ENCODE measurements around the gene ATXN2L. TPM values are rescaled to one million over a fixed set of nuclear protein-coding genes. Genes with fewer than 3 reads are reported as not detected.

ATXN2L gene
- total RNA-seq, 1 donor from 2014 or later = 21.4 TPM

DNA sequence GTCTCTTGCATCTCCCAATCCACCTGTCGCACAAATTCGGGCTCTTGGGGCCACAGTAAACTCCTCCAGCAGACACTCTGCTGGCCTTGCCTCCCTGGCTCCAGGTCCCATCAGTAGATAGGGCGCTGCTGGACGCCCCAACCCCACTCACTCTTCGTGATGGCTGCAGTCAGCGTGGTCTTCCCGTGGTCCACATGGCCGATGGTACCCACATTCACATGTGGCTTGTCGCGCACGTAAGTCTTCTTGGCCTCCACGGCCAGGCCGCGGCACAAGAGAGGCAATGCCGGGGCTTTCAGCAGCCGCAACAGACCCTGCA lies 22.9 kb downstream of the ATXN2L start:
- no peak for TF ChIP-seq EZH2phosphoT487 (IDR thresholded peaks at IDR 0.05)
- TF ChIP-seq, protein P1, sequence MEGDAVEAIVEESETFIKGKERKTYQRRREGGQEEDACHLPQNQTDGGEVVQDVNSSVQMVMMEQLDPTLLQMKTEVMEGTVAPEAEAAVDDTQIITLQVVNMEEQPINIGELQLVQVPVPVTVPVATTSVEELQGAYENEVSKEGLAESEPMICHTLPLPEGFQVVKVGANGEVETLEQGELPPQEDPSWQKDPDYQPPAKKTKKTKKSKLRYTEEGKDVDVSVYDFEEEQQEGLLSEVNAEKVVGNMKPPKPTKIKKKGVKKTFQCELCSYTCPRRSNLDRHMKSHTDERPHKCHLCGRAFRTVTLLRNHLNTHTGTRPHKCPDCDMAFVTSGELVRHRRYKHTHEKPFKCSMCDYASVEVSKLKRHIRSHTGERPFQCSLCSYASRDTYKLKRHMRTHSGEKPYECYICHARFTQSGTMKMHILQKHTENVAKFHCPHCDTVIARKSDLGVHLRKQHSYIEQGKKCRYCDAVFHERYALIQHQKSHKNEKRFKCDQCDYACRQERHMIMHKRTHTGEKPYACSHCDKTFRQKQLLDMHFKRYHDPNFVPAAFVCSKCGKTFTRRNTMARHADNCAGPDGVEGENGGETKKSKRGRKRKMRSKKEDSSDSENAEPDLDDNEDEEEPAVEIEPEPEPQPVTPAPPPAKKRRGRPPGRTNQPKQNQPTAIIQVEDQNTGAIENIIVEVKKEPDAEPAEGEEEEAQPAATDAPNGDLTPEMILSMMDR (IDR thresholded peaks at IDR 0.05) = no peak
- TF ChIP-seq EZH2 (IDR thresholded peaks at IDR 0.05) = no peak
- H3K36me3 ChIP-seq = no peaks in the 10 kb centered on the region
- H3K4me1 Mint-ChIP-seq = peaks cover 17% of the 10 kb centered on the region

DNA sequence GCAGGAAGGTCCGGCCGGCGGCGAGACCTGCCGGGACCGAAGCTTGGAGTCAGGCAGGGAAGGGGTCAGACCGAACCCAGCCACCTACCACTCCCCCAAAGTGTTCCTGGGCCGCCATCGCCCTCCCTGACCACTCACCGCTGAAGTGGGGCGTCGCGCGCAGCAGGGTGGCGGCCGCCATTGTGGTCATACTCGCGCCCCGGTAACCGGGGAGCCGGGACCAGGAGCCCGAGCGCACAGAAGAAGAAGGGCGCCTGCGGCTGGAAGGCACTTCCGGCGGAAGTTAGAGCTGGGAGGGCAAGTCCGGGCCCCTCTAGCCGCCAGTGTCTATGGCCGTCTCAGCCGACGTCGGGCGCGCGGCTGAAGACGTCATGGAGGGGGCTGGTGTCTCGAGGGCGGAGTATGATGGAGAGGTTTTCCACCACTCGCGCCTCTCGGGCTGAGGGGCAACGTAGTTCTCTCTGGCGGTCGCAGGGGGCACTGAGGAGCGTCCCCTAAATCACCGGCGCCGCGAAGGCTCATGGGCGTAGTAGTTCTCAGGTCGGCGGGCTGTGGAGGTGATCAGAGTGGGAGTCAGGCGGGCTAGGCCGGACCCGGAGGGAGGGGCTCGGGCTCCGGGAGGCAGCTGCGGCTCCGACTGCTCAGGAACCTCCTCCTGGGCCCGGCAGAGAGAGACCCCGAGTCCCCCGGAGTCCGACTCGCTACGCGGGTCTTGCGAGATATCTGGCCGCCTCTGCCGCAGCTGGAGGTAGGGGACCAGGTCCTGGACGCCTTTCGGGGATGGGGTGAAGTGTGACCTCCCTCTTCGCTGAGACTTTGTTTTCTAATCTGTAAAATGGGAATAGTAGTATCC lies 23.5 kb downstream of the ATXN2L start, which contains the start of gene TUFM:
TUFM (minus strand) TSS at position 269 of the 853 bp plus-strand sequence; CDS start at position 190, 79 bp downstream.
- Mint-ChIP-seq H3K9me3 (no peaks in the 10 kb centered on the region), H3K4me3 (peak within 1 kb of the TSS; percentile 94), H3K27ac (peak within 1 kb of the TSS; percentile 94), H3K4me1 (peaks cover 17% of the 10 kb centered on the region), H3K36me3 (peaks cover 15% of the 10 kb centered on the region), H3K27me3 (ENCODE audit: insufficient read depth, low read depth) (peaks cover 8% of the 10 kb centered on the region)
- TF ChIP-seq, protein P1 (IDR thresholded peaks at IDR 0.05) = peak; percentile 70
- no peak for TF ChIP-seq EZH2 (IDR thresholded peaks at IDR 0.05)
- Histone ChIP-seq H3K27ac (no peak within 1 kb of the TSS), H2AFZ (replicated peaks) (peak within 1 kb of the TSS; percentile 89), H3F3A (ENCODE audit: low read depth) (peaks cover 32% of the 10 kb centered on the region), H3K4me3 (peak within 1 kb of the TSS; percentile 75), H3K36me3 (no peaks in the 10 kb centered on the region), H4K20me1 (ENCODE audit: low read depth) (no peaks in the 10 kb centered on the region), H3K27me3 (no peaks in the 10 kb centered on the region), H3K4me1 (no peaks in the 10 kb centered on the region), H3K9ac (peak within 1 kb of the TSS; percentile 82), H3K4me2 (peak within 1 kb of the TSS; percentile 91), H3K9me3 (ENCODE audit: low read depth) (no peaks in the 10 kb centered on the region), H3K79me2 (ENCODE audit: low read depth) (peaks cover 28% of the 10 kb centered on the region)
- peak; percentile 99 for DNase-seq (ENCODE audit: low spot score)

More for the DNA sequence above, 22.9 kb downstream of the ATXN2L start:
- H2AFZ ChIP-seq (replicated peaks) = peak overlapping the region; percentile 17
- H3K4me1 ChIP-seq = no peaks in the 10 kb centered on the region
- no peak overlapping the region for H3K27ac ChIP-seq
- no peak for DNase-seq (ENCODE audit: low spot score)
- H3K9ac ChIP-seq = peak overlapping the region; percentile 82
- H3K9me3 ChIP-seq (ENCODE audit: low read depth) = no peaks in the 10 kb centered on the region
- Mint-ChIP-seq H3K27me3 (ENCODE audit: insufficient read depth, low read depth) (peaks cover 8% of the 10 kb centered on the region), H3K9me3 (no peaks in the 10 kb centered on the region), H3K27ac (peak overlapping the region; percentile 79), H3K4me3 (peak overlapping the region; percentile 94), H3K36me3 (peaks cover 15% of the 10 kb centered on the region)
- H3K4me2 ChIP-seq = peak overlapping the region; percentile 91
- H4K20me1 ChIP-seq (ENCODE audit: low read depth) = no peaks in the 10 kb centered on the region
- H3K4me3 ChIP-seq = peak overlapping the region; percentile 75
- peaks cover 28% of the 10 kb centered on the region for H3K79me2 ChIP-seq (ENCODE audit: low read depth)
- H3K27me3 ChIP-seq = no peaks in the 10 kb centered on the region
- peaks cover 35% of the 10 kb centered on the region for H3F3A ChIP-seq (ENCODE audit: low read depth)

DNA sequence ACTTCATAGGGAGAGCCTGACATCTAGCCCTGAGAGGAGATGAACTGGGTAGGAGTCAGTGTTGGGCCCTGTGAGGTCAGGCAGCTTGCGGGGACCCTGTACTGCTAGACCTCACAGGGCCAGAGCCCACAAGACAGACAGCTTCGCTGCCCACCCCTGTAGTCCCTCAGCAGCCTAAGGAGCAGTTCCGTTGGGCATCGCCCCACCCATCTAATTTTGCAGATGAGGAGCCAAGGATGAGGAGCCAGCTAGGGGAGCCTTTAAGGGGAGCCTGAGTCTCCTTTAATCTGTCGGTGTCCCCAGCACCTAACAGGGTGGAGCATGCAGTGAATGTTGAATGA lies 24.1 kb downstream of the ATXN2L start:
- Histone ChIP-seq H3K36me3 (no peaks in the 10 kb centered on the region), H3K27ac (no peak overlapping the region), H2AFZ (replicated peaks) (peak overlapping the region; percentile 89), H3F3A (ENCODE audit: low read depth) (peaks cover 32% of the 10 kb centered on the region), H3K4me2 (peak overlapping the region; percentile 84), H3K79me2 (ENCODE audit: low read depth) (peaks cover 28% of the 10 kb centered on the region), H3K9me3 (ENCODE audit: low read depth) (no peaks in the 10 kb centered on the region), H4K20me1 (ENCODE audit: low read depth) (no peaks in the 10 kb centered on the region), H3K4me3 (peak overlapping the region; percentile 75), H3K27me3 (no peaks in the 10 kb centered on the region), H3K4me1 (no peaks in the 10 kb centered on the region), H3K9ac (peak overlapping the region; percentile 76)
- Mint-ChIP-seq H3K27ac (peak overlapping the region; percentile 83), H3K27me3 (ENCODE audit: insufficient read depth, low read depth) (peaks cover 8% of the 10 kb centered on the region), H3K4me1 (peaks cover 17% of the 10 kb centered on the region), H3K4me3 (peak overlapping the region; percentile 94), H3K9me3 (no peaks in the 10 kb centered on the region), H3K36me3 (peaks cover 15% of the 10 kb centered on the region)
- DNase-seq (ENCODE audit: low spot score) = peak; percentile 21
- TF ChIP-seq EZH2phosphoT487 (IDR thresholded peaks at IDR 0.05) (no peak), EZH2 (IDR thresholded peaks at IDR 0.05) (no peak)
- TF ChIP-seq, protein P1 (IDR thresholded peaks at IDR 0.05) = no peak

Measured in neural progenitor cell (in vitro differentiated cells).